GM10266 (cell line): Measurements from ENCODE around the gene TMPRSS7.

ENCODE experiments used
- DNase-seq: peaks from one replicate; pipeline ENCODE4 v3.0.0; 2012; ENCODE audit errors: extremely low spot score
- TF ChIP-seq, protein P1 (sequence below): IDR thresholded peaks from 2 replicates; pipeline ENCODE4 v1.5.1; 2012; ENCODE audit warnings: mild to moderate bottlenecking, low read depth; ENCODE audit not compliant: control insufficient read depth, insufficient read depth; ENCODE audit errors: missing control alignments

The TMPRSS7 gene

GRCh38 chr3:112117415-112117814 is 82.9 kb downstream of the TMPRSS7 start:
- DNase-seq: no peak
- TF ChIP-seq, protein P1, sequence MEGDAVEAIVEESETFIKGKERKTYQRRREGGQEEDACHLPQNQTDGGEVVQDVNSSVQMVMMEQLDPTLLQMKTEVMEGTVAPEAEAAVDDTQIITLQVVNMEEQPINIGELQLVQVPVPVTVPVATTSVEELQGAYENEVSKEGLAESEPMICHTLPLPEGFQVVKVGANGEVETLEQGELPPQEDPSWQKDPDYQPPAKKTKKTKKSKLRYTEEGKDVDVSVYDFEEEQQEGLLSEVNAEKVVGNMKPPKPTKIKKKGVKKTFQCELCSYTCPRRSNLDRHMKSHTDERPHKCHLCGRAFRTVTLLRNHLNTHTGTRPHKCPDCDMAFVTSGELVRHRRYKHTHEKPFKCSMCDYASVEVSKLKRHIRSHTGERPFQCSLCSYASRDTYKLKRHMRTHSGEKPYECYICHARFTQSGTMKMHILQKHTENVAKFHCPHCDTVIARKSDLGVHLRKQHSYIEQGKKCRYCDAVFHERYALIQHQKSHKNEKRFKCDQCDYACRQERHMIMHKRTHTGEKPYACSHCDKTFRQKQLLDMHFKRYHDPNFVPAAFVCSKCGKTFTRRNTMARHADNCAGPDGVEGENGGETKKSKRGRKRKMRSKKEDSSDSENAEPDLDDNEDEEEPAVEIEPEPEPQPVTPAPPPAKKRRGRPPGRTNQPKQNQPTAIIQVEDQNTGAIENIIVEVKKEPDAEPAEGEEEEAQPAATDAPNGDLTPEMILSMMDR: no peak

DNA sequence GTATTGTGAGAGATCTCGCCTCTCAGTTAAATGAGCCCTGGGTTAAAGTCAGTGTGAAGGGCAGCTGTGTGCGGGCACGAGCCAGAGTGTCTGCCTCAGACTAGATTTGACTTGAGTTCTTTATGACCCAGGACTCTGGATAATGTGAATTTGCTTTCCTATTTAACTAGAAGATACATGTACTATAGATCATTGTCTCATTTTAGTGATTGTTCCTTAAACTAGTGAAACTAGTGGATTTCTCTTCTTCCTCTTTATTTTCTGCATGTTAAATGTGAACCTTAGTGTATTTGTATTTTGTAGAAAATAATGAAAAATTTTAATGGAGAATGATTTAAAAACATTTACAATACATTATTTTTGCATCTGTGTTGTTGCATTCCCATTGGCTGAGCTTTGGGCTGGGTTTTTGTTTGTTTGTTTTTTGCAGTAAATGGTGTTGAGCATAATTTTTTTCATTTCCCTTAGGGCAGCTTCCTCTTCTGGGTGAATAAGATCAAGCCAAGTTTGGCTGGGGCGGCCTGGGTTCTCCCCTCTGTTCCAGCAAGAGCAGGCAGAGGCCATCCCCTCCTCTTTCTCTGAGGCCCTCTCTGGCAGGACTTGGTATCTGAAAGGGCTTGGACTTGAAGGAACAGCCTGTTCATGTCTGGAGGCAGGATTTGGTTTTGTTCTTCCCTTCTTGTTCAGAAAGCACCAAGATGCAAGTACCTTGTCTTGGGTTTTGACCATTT is 83.5 kb downstream of the TMPRSS7 start:
- DNase-seq: no peak
- TF ChIP-seq, protein P1: peak; percentile 24

- DNase-seq: no peak
- TF ChIP-seq, protein P1: no peak
Observed at GRCh38 chr3:112119962-112120836, 85.7 kb downstream of the TMPRSS7 start.

GRCh38 chr3:112121577-112122547 is 87.3 kb downstream of the TMPRSS7 start:
- TF ChIP-seq, protein P1: no peak
- DNase-seq: no peak

DNA sequence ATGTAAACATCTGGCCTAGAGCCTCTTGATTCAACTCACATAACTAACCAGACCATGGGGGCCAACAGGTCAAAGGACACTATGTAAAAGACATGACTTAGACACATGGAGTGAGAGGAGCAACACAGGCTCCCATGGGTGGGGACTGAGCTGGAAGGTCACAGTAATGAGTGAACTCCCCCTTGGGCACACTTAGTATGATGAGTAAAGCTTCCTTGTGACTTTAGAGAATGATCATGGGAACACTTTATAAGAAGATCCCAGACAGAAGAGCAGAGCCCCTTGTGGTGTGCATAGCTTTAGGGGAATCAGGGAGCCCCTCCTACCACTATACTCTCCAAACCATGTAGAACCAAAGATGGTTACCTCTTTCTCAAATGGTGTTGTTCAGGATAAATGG is 88.3 kb downstream of the TMPRSS7 start:
- TF ChIP-seq, protein P1: no peak
- no peak for DNase-seq

DNA sequence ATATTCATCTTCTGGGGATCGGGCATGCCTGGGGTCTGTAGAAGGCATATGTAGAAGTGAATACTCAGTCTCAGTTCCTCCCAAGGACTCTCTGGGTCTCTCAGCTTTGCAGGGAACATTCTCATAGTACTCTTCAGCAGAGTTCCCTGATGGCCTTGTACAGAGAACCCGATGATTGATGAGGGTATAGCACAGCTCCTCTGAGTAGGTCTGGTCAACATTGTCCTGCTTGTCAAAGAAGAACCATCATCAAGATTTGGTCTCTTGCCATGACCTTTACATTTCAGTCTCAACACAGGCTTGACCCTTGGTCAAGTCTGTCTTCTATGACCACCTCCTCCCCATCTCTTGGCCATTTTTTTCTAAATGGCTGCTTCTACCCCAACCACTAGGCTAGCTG is 89.0 kb downstream of the TMPRSS7 start:
- no peak for DNase-seq
- TF ChIP-seq, protein P1: no peak
